EL (cell line): Measurements from ENCODE around the gene APCDD1.
"Not testable (repeated sequence)": the region's sequence is repeated elsewhere in the genome, so short reads cannot be mapped to it uniquely, and the experiment has no call there.

Source experiments
- DNase-seq: peaks from one replicate; pipeline ENCODE4 v3.0.0-alpha.2; 2016

The APCDD1 gene

GRCh38 chr18:10463741-10464140, 9.3 kb downstream of the APCDD1 start:
- no peak for DNase-seq

- DNase-seq: not testable (repeated sequence)
These were observed 9.8 kb downstream of the APCDD1 start for GRCh38 chr18:10464161-10464648.

GRCh38 chr18:10465174-10465939, 10.9 kb downstream of the APCDD1 start:
- no peak for DNase-seq

- no peak for DNase-seq
These were observed 16.0 kb downstream of the APCDD1 start for GRCh38 chr18:10470429-10470828.

GRCh38 chr18:10471574-10471973, 17.1 kb downstream of the APCDD1 start:
- no peak for DNase-seq

- DNase-seq: no peak
These were observed 18.7 kb downstream of the APCDD1 start for GRCh38 chr18:10473132-10473531.

- no peak for DNase-seq
These were observed 19.9 kb downstream of the APCDD1 start for GRCh38 chr18:10474309-10474708.

- no peak for DNase-seq
These were observed 20.8 kb downstream of the APCDD1 start for GRCh38 chr18:10475276-10475653.

GRCh38 chr18:10475654-10476291, 21.3 kb downstream of the APCDD1 start:
- no peak for DNase-seq

- peak; percentile 61 for DNase-seq
These were observed 21.9 kb downstream of the APCDD1 start for GRCh38 chr18:10476338-10476791.

GRCh38 chr18:10477121-10477862, 22.9 kb downstream of the APCDD1 start:
- no peak for DNase-seq

- DNase-seq: no peak
These were observed 23.4 kb downstream of the APCDD1 start for GRCh38 chr18:10477863-10478260.

GRCh38 chr18:10481831-10482230, 27.4 kb downstream of the APCDD1 start:
- no peak for DNase-seq

- DNase-seq: no peak
These were observed 28.0 kb downstream of the APCDD1 start for GRCh38 chr18:10482363-10482984.

- no peak for DNase-seq
These were observed 28.8 kb downstream of the APCDD1 start for GRCh38 chr18:10482985-10483949.

GRCh38 chr18:10485475-10485874, 31.0 kb downstream of the APCDD1 start:
- no peak for DNase-seq

GRCh38 chr18:10486362-10486761, 31.9 kb downstream of the APCDD1 start:
- DNase-seq: no peak

- DNase-seq: no peak
These were observed 32.7 kb downstream of the APCDD1 start for GRCh38 chr18:10487154-10487553.

- DNase-seq: no peak
These were observed 33.6 kb downstream of the APCDD1 start for GRCh38 chr18:10488017-10488416.

- DNase-seq: no peak
These were observed 36.1 kb downstream of the APCDD1 start for GRCh38 chr18:10490401-10491165.

GRCh38 chr18:10495936-10496335, 41.5 kb downstream of the APCDD1 start:
- peak; percentile 17 for DNase-seq
